GM18517 (cell line): ENCODE measurements around the gene SLC30A1.
"Not testable (repeated sequence)": the region's sequence is repeated elsewhere in the genome, so short reads cannot be mapped to it uniquely, and the experiment has no call there.

Source experiments
- ATAC-seq: cut with Tn5 transposase; IDR thresholded peaks from one replicate; pipeline ENCODE4 v1.9.1; 2021; ENCODE audit warnings: mild to moderate bottlenecking, moderate library complexity; ENCODE audit not compliant: unreplicated experiment

SLC30A1 gene

DNA sequence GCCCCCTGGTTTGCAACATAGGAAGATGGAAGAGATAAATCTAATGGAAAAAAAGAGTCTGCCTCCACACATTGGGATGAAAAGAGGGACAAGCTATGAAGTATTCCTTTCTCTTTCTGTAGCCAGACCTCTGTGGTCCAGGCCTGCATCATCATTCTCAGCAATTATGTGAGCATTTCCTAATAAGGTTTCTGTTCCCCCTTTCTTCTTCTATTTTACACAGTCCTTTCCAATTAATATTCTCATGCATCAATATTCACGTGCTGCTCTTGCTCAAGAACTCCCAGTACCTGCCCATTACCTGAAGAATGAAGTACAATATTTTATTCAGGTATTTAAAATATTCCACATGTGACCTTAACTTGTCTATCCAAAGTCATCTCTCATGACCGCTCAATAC lies 8.2 kb upstream of the SLC30A1 start:
- ATAC-seq: no peak

DNA sequence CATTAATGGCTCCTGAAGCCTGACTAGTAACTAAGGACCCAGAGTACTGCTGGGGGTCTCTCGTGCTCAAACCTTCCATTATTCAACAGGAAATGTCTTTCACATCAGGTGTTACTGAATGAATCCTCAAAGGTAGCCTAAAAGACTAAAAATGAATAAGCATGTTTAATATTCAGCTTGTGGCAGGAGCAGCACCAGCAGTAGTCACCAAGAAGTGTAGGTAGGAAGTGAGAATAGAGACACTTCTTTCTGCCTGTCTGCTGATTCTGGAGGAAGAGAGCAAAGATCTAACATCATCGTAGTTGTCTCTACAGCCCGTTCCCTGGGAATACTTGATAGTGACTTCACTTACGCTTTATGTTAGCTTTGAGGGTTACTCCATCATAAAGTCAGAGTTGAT lies 7.6 kb upstream of the SLC30A1 start:
- ATAC-seq: no peak

DNA sequence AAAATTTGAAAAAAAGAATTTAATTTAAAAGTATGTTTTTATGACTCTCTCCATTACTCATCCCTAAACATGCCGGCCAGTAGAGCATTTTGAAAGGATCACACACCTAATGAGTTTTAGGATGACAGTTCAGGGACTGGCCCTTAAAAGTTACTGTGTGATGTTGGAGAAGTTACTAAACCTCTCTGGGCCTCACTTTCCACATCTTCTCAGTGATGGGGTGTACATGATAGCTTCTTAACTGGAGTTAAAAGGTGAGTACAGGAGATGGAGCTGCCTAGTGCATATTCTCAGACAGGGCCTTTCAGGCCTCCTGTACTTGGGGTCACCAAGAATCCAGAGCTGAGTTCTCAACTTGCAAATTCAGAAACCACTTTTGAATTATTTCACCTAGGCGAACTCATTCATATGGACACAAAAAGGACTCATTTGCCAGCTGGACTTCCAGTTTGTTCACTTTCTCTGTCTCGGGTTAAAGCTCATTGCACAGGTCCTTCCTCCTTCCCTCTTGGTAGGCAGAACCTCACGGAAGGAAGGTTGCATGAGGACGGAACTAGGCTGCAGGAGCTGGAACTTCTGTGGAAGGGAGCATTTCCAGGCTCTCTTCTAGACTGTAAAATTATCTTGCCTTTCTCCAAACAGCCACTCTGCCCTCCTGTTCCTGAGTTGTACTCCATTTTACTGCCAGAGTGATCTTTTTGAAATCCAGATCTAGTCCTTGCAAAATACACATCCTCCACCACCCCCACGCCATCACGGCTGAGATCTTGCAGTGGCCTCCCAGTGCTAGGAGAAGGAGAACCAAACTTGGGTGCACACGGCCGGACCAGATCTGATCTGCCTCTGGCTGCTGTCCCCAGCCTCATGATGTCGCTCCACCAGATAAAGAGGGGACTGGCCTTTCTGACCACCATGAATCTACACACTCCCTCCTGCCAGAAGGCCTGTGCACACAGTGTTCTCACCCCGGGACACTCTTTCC lies 4.3 kb upstream of the SLC30A1 start:
- ATAC-seq: no peak

DNA sequence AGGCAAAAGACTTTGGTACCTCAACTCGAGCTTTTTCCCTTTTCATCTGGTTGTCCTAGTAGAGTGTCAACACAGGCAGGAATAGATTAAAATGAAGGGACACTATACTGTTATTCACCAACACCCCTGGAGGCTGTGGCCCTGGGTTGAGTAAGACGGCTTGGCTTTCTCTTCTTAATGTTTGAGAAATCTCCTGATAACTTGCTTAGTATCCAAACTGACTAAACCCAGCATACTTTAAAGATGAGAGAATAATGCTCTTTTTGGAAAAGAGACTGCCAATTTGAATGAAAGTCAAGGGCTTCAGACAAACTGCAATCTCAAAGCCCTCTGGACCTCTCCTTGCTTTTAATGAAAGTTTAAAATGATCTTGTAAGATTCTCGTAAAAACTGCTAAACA lies 2.6 kb upstream of the SLC30A1 start:
- no peak for ATAC-seq

DNA sequence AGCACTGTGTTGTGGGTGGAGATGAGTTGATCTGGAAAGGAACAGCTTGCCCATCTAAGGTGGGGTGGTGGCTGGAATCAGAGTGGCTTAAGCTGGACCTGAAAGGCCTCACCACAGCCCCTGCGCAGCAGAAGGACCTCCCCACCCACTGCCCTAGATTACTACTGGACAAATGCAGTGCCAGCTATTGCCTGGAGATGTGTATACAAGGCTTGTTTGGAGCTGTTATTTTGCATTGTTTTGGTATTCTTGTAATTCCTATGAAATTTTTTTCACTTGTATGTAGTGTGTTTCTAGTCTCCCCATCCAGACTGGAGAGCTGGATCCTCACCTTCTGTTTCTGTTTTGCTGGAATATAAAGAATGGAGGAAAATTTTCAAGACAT lies 1.3 kb upstream of the SLC30A1 start:
- no peak for ATAC-seq

DNA sequence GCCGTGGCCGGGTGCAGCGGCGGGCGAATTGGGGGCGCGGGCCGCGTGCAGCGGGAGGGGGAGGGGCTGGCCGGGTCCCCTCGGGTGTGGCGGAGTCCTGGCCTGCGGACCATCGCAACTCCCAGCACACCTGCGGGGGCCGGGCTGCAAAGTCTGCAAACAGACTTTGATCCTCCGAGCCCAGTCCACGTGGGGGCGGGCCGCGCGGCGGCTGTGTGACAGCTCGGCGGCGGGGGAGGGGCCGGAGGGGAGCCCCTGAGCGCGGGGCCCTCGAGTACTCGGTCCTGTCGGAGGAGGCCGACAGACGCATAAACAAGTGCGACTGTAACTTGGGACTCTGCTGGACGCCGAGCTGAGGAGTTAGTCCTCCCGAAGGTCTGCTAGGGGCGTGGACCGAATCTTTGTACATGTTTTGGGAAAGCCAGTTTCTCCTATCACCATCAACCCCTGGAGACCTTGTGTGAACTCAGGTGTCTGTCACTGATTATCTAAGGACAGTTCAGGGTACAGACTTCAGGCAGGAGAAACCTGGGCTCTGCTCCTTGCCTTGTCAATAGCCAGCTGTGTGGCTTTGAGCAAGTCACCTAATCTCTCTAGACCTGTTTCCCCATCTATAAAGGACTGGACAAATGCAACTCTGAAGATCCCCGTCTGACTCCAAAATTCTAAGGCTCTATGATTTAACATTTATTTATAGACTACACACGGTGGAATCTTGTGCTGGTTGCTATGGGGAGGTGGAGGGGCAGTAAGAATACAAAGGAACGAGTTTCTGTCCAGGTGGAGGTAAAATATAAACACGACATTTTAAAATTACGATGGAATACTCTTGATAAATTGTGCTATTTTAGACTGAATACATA lies 710 bp upstream of the SLC30A1 start:
- ATAC-seq: peak; percentile 32

DNA sequence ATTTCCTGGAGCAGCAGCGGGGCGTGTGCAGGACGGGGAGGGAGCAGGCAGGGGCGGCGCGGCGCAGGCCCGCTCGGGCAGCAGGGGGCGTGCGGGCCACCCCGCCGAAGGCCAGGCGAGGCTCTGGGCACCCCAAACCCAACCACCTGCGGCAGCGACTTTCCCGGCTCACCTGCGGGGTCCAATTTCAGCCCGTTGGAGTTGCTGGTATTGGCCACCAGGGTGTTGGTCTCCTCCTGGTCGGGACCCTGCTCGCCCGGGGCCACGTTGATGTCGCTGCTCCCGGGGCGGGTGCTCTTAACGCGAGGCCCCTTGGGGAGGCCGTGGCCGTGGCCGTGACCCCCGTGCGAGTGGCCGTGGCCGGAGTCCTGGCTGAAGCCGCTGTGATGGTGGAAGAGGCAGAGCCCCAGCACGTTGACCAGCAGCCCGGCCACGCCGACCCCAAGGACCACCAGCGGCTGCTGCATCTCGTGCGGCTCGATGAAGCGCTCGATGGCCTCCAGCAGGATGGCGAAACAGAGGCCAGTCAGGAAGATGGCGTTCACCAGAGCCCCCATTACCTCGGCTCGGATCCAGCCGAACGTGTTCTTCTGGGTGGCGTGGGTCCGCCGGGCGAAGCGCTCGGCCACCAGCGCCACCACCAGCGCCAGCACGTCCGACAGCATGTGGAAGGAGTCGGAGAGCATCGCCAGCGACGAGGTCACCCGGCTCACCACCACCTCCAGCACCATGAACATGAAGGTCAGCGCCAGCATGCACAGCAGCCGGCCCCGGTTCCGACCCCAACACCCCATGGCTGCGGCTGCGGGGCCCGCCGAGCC lies 932 bp downstream of the SLC30A1 start:
- ATAC-seq: peak; percentile 34

DNA sequence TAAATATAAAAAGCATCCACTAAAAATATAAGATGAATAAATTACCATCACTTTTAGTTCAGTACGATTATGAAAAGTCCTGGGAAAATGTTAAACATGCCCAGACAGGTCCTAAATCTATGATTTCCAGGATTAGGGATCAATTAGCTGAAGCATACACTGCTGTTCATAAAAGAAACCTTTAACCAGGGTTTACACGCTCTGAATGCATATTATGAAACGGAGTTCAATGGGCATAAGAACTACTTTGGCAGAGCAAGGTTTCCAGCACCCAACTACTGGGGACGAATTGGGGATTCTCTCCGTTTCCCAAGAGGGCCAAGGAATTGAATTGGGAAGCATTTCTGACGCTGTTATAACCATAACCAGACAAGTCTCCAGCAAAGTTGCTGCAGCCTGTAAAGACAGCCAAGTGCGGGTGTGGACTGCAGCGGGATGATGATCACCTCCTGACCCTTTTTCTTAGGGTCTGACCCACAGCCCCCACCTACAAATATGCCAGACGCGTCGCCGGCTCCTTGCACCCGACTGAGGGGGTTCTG lies 1.6 kb downstream of the SLC30A1 start:
- no peak for ATAC-seq

DNA sequence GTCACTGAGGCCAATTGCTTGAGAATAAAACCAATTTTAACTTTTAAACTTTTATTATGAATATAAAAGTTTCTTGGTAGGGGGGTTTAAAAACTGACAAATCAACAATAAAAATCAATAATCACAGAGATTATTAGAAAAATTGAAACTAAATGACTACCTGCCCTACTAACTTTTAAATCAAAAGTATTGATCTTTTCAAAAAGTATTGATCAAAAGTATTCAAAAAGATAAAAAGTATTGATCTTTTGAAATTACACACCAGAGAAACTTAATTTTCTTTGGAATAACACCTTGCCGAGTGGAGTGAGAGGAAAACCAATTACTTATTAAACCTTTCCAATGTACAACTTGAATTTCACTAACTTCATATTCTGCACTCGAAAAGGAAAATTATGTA lies 2.2 kb downstream of the SLC30A1 start:
- ATAC-seq: no peak

DNA sequence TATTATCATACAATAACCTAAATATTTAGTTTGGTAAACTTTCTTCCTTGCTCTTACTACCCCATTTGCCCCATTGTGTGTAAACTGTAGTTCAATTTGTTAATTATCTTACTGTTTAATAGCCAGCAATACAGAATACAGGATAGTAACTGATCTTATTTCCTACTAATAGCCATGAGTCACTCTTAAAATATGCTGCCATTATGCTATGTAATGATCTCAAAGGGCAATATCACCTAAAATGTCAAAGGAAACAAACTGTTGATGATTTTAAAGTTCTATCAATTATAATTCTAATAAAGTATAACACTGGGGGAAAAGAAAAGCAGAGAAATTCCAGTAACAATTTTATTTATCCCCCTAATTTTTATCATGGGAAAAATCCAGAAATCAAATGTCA lies 4.3 kb downstream of the SLC30A1 start:
- ATAC-seq: no peak

DNA sequence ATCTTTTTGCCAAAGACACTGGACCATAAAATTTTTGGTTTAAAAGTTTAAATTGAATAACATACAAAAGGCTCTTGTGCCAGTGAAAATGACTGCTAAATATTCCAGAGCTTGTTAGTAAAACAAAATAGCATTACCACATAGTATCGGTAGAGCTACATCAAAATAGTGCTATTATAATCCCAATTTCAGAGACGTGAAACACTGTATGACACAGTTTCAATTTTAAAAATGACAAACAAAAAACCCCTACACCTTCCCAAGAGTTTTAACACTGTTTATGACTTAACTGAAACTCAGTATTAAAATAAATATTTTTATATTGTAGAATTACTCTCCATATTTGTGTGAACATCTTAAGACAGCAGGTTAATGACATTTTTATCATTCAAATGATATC lies 7.0 kb downstream of the SLC30A1 start:
- ATAC-seq: no peak

DNA sequence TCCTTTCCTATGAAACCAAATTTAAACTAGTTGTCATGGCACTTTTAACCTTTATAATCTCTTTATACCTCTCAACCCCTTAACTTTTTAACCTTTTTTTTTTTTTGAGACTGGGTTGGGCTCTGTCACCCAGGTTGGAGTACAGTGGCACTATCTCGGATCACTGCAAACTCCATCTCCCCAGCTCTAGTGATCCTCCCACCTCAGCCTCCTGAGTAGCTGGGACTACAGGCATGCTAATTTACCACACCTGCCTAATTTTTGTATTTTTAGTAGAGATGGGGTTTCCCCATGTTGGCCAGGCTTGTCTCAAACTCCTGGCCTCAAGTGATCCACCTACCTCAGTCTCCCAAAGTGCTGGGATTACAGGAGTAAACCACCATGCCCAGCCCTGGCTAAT lies 8.6 kb downstream of the SLC30A1 start:
- ATAC-seq: not testable (repeated sequence)

DNA sequence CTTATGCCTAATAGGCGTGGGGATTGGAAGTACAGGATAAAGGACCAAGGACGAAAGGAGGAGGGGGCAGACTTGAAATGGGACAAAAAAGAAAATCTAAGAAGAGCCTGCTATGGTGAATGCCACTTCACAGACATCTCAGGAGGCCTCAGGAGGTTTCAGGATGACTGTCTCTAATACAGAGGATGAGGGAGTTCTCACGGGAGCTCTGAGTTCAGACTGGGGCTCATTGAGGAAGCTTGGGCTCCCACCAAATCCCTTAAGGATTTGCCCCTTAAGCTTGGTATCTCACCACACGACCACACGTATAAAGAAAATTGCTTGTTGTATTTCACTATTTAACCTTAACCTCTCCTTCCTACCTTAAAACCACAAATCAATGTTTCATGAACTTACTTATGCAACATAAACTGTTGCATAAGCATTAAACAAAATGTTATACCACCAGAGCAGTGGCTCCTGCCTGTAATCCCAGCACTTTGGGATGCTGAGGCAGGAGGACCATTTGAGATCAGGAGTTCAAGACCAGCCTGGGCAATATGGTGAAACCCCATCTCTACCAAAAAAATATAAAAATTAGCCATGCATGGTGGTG lies 12.4 kb downstream of the SLC30A1 start:
- peak; percentile 71 for ATAC-seq

DNA sequence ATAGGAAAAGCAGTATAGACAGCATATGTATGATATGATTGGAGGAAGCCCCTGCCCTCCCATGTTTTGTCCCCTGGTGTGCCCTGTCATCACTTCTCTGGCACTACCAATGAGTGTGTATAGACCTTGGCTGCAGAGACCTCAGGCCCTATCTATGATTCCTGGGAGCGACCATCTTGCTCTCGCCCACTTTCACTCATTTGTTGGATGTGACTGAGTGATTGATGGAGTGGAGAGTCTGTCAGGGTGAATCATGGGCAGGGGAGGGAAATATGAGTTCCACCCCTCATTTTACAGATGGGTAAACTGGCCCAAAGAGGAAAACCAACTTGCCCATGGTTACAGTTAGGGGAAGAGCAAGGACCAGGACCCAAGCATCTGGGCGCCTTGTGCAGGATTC lies 14.9 kb downstream of the SLC30A1 start:
- ATAC-seq: no peak

DNA sequence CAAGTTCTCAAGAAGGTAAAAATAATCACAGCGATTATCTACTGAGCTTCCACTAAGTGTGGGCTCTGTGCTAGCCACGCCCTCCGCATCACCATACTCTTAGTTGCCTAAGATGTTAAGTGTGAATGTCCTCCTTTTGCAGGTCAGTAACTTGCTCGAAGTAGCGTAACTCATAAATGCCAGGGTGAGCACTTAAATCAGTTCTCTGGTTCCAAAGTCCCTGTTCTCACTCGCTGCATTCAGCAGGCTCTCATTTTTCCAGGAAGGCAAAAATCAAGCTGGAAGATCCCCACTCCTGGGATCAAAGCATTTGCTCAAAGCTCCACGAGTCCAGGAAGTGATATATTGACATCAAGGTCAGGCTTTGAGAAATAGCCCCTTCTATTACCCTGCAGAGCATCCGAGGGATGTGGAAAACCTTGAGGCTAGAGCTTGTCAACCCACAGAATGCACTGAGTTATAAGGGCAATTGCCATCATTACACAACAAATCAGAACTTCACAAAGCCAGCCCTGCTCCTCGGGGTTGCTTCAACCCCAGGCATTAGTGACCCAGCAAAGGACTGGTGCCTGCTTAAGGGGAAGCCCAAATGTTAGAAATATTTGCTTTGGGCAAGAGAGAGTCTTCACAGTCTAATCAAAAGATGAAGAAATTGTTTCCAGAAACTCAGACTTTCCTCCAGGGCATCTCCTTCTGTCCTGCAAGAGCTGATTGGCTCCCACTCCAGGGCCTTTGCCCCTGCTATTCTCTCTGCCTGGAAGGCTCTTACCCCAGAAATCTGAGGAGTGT lies 19.5 kb downstream of the SLC30A1 start:
- ATAC-seq: no peak

DNA sequence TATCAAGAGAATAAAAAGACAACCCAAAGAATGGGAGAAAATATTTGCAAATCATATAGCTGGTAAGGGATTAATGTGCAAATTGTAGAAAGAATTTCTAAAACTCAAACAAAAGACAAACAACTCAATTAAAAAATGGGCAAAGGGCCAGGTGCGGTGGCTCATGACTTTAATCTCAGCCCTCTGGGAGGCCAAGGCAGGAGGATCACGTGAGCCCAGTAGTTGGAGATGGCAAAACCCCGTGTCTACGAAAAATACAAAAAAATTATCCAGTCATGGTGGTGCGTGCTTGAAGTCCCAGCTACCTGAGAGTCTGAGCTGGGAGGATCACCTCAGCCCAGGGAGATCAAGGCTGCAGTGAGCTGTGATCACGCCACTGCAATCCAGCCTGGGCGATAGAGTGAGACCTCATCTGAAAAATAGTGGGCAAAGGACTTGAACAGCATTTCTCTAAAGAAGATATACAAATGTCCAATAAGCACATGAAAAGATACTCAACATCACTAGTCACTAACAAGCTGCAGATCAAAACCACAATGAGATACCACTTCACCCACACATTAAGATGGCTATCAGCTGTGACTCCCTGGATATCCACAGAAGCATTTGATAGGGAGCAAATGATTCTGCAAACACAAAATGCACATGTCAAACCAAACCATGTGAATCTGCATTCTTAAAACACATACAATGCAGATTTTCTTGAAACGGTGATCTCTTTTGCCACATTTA lies 20.9 kb downstream of the SLC30A1 start:
- ATAC-seq: no peak

DNA sequence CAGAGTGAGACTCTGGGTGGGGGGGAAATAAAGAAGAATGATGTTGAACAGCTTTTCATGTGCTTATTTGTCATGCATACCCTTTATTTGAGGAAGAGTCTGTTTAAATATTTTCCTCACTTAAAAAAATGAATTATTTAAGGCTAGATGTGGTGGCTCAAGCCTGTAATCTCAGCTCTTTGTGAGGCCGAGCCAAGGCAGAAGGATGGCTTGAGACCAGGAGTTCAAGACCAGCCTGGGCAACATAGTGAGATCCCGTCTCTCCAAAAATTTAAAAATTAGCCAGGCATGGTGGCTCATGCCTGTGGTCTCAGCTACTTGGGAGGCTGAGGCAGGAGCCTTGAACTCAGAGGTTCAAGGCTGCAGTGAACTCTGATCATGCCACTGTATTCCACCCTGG lies 25.4 kb downstream of the SLC30A1 start:
- ATAC-seq: no peak

DNA sequence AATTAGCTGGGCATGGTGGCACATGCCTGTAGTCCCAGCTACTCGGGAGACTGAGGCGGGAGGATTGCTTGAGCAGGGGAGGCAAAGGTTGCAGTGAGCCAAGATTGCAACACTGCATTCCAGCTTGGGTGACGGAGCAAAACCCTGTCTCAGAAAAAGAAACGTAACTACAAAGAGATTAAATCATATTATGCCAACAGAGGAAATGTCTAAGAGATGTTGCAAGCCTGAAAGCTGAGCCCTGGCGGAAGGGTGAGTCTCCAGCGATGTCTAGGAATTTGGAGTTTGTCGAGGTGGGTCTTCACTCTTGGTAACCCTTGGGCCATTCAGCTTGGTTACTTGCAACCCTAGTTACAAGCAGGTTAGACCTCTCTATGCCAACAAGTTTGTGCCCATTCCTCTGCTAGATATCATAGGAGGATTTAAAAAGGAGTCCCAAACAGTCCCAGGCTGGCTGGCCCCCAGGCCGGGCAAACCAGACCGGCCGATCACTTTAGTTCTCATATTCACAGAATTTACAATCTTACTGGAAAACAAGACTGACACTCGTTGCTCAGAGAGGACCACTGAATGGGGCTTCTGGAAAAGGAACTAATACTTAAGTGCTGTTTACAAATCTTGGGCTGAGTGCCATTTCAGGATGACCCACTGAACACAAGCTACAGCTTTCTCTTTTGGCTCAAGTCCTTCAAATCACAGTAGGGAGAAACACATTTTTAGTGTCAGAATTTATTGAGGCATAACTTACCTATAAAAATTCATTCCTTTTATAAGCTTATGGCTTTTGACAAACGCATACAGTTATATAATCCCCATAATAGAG lies 27.1 kb downstream of the SLC30A1 start:
- ATAC-seq: no peak
